GM19324 (cell line): ENCODE results near the gene DYNLT1.
"Not testable (repeated sequence)": the region's sequence is repeated elsewhere in the genome, so short reads cannot be mapped to it uniquely, and the experiment has no call there.

Source experiments
- ATAC-seq: cut with Tn5 transposase; IDR thresholded peaks from one replicate; pipeline ENCODE4 v1.9.1; 2021; ENCODE audit warnings: mild to moderate bottlenecking, moderate library complexity; ENCODE audit not compliant: unreplicated experiment, low FRiP score

DYNLT1 gene

GRCh38 chr6:158645064-158646022 is 800 bp upstream of the DYNLT1 start:
- ATAC-seq = no peak

- ATAC-seq = no peak
Measured at GRCh38 chr6:158643836-158644230, 710 bp downstream of the DYNLT1 start.

GRCh38 chr6:158642097-158642601 is 2.4 kb downstream of the DYNLT1 start:
- ATAC-seq = no peak

- no peak for ATAC-seq
Measured at GRCh38 chr6:158640519-158640918, 4.0 kb downstream of the DYNLT1 start.

- ATAC-seq = no peak
Measured at GRCh38 chr6:158639056-158639455, 5.5 kb downstream of the DYNLT1 start.

- no peak for ATAC-seq
Measured at GRCh38 chr6:158638324-158638854, 6.2 kb downstream of the DYNLT1 start.

- no peak for ATAC-seq
Measured at GRCh38 chr6:158636778-158637177, 7.8 kb downstream of the DYNLT1 start.

- no peak for ATAC-seq
Measured at GRCh38 chr6:158635427-158636073, 9.0 kb downstream of the DYNLT1 start.

GRCh38 chr6:158634695-158635426 is 9.7 kb downstream of the DYNLT1 start:
- ATAC-seq = no peak

- no peak for ATAC-seq
Measured at GRCh38 chr6:158633127-158633526, 11.4 kb downstream of the DYNLT1 start.

GRCh38 chr6:158632538-158633119 is 11.9 kb downstream of the DYNLT1 start:
- ATAC-seq = not testable (repeated sequence)

GRCh38 chr6:158631678-158632537 is 12.6 kb downstream of the DYNLT1 start:
- ATAC-seq = no peak

- no peak for ATAC-seq
Measured at GRCh38 chr6:158630938-158631616, 13.5 kb downstream of the DYNLT1 start.

- no peak for ATAC-seq
Measured at GRCh38 chr6:158629367-158630221, 14.9 kb downstream of the DYNLT1 start.

GRCh38 chr6:158628542-158628941 is 16.0 kb downstream of the DYNLT1 start:
- no peak for ATAC-seq

GRCh38 chr6:158627940-158628211 is 16.7 kb downstream of the DYNLT1 start:
- no peak for ATAC-seq

GRCh38 chr6:158627168-158627939 is 17.2 kb downstream of the DYNLT1 start:
- no peak for ATAC-seq
